Measurements from ENCODE around the gene RBM8A. TPM values are rescaled to one million over a fixed set of nuclear protein-coding genes. Genes with fewer than 3 reads are reported as not detected.
A peak's percentile ranks its signal among the peaks of the same experiment; 100 is the strongest.

Gene RBM8A
- total RNA-seq, 3 donors from 2014 or later (not counting 1 experiment from before 2014, with no cell fraction given) = 172 to 204 (median 200) TPM

DNA sequence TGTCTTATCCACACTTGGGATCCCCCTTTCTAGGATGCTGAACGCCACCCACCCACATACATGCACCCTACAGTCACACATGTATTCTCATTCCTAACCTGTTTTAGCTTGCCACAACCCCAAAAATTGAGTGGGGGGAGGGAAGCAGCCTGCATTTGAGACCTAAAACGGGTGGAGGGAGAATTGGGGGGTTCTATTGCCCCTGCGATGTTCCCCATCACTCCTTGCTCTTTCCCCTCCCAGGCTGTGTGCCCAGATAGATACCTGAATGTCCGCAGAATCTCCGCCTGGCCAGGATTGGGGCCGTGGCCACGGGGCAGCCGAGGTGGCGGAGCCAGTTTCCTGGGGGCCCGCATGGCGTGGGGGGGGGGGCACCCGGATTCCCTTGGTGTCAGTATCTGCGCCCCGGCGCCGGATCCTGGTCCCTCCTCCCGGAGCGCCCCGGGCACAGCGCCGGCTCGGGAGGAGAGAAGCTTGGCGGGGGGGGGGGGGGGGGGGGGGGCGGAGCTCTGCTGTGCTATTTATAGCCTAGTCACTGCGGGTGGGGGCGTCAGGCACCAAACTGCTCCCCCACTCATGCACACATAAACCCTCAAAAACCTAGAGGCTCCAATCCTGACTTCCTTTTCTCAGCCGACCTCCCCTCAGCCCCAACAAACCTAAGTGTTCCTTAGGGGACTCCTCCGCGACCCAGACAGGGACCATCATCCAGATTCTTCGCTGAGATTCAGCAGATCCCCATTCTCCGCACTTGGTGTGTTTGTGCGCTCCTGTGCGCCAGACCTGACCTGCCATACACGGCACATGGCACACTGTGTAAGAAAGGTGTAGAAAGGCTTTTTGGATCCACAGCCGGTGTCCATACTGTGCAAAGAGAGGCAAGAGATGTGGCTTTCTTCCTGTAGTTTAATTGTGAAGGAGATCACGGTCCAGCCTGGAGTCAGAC is 35.1 kb upstream of the RBM8A start:
- H3K27me3 ChIP-seq (ENCODE audit: control insufficient read depth, insufficient read depth, low read length) = no peaks in the 10 kb centered on the region
- H3K36me3 ChIP-seq (ENCODE audit: control insufficient read depth, insufficient read depth, low read length) = no peaks in the 10 kb centered on the region
- peaks cover 70% of the 10 kb centered on the region in 2 donors for H3K4me1 Mint-ChIP-seq
- peak overlapping the region; percentile 77 for H3K4me3 ChIP-seq (ENCODE audit: low read length)
- H3K9me3 Mint-ChIP-seq = no peaks in the 10 kb centered on the region
- peak overlapping the region; percentile 32 for H3K27ac ChIP-seq (ENCODE audit: low read length)
- 8% methylated on average over 23 of the region's 36 CpGs for WGBS (ENCODE audit: insufficient coverage)
- ATAC-seq = no peak
- peak overlapping the region; percentile 87 to 95 for H3K27ac Mint-ChIP-seq
- intact Hi-C loops (cut with micrococcal nuclease) = loop anchor here (5.0 kb wide), 3 partner anchors 35 to 115 kb away; partner anchors contain the start of genes NUDT17 and TXNIP
- peaks cover 2% of the 10 kb centered on the region for H3K36me3 Mint-ChIP-seq
- no peaks in the 10 kb centered on the region for H3K9me3 ChIP-seq (ENCODE audit: control insufficient read depth, insufficient read depth, low read length)
- no peaks in the 10 kb centered on the region for H3K27me3 Mint-ChIP-seq (ENCODE audit: low read depth in 2 of 2)
- TF ChIP-seq, protein P1, sequence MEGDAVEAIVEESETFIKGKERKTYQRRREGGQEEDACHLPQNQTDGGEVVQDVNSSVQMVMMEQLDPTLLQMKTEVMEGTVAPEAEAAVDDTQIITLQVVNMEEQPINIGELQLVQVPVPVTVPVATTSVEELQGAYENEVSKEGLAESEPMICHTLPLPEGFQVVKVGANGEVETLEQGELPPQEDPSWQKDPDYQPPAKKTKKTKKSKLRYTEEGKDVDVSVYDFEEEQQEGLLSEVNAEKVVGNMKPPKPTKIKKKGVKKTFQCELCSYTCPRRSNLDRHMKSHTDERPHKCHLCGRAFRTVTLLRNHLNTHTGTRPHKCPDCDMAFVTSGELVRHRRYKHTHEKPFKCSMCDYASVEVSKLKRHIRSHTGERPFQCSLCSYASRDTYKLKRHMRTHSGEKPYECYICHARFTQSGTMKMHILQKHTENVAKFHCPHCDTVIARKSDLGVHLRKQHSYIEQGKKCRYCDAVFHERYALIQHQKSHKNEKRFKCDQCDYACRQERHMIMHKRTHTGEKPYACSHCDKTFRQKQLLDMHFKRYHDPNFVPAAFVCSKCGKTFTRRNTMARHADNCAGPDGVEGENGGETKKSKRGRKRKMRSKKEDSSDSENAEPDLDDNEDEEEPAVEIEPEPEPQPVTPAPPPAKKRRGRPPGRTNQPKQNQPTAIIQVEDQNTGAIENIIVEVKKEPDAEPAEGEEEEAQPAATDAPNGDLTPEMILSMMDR (IDR thresholded peaks at IDR 0.05) = no peak
- peak overlapping the region; percentile 94 for H3K4me3 Mint-ChIP-seq
- DNase-seq = peak; percentile 25 to 68
- H3K4me1 ChIP-seq (ENCODE audit: control insufficient read depth, insufficient read depth, low read length) = peaks cover 52% of the 10 kb centered on the region

DNA sequence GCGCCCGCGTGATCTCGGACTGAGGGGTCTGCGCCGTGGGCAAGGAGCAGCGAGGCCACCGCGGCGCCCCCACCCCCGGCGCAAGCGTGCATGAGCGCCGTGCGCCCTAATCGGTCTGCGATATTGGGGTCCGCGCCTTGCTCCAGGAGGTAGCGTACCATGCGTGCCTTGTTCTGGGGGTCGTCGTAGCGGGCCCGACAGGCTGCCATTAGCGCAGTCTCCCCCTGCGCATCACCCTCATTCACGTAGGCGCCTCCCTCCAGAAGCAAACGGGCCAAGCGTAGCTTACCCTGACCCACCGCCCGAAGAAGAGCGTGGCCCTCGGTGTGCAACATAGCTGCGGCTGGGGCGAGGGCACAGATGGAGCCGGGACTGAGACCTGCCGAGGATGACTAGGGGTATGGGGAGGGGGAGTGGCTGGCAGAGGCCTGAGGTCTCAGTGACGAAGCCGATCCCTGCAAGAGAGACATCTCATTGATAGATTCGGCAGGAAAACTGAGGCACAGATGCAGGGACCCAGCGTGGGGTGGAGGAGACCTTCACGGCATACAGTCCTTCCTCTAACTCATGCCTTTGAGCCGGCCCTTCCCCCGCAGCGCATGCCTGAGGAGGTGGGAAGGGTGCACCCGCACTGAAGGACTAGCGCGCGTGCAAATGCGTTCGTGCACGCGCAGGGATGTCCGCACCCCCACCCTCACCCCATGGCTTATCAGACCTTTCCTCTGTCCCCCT is 34.3 kb upstream of the RBM8A start:
- H3K4me1 ChIP-seq (ENCODE audit: control insufficient read depth, insufficient read depth, low read length) = peaks cover 56% of the 10 kb centered on the region
- intact Hi-C loops (cut with micrococcal nuclease) = loop anchor here (2.0 to 5.0 kb wide), 4 partner anchors 29 to 114 kb away; partner anchors contain the start of genes NUDT17 and TXNIP
- no peaks in the 10 kb centered on the region for H3K27me3 ChIP-seq (ENCODE audit: control insufficient read depth, insufficient read depth, low read length)
- H3K4me3 ChIP-seq (ENCODE audit: low read length) = peak overlapping the region; percentile 77
- H3K36me3 ChIP-seq (ENCODE audit: control insufficient read depth, insufficient read depth, low read length) = no peaks in the 10 kb centered on the region
- H3K4me1 Mint-ChIP-seq = peaks cover 77 to 78% of the 10 kb centered on the region in 2 donors
- TF ChIP-seq, protein P1 (IDR thresholded peaks at IDR 0.05) = no peak
- H3K9me3 ChIP-seq (ENCODE audit: control insufficient read depth, insufficient read depth, low read length) = no peaks in the 10 kb centered on the region
- H3K27me3 Mint-ChIP-seq (ENCODE audit: low read depth in 2 of 2) = no peaks in the 10 kb centered on the region
- no peak overlapping the region for H3K27ac ChIP-seq (ENCODE audit: low read length)
- no peaks in the 10 kb centered on the region for H3K9me3 Mint-ChIP-seq
- WGBS (ENCODE audit: insufficient coverage) = under 1% methylated on average over 57 of the region's 57 CpGs
- peak; percentile 39 to 66 for DNase-seq
- H3K27ac Mint-ChIP-seq = peak overlapping the region; percentile 21 to 87
- H3K4me3 Mint-ChIP-seq = peak overlapping the region; percentile 94
- H3K36me3 Mint-ChIP-seq = no peaks in the 10 kb centered on the region
- ATAC-seq = no peak

DNA sequence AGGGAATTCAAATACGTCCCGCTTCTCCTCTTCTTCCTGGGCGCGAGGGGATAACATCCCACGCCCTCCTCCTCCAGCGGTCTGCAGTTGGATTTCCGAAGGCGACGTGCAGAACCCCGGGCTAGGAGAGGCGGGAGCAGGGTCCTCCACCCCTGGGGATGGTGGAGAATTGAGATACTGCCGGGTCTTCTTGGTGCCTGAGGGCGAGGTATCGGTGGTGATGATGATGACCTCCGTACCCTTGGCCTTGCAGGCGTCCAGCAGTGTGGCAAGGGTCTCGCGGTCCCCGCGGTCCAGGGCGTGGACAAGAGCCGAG is 33.8 kb upstream of the RBM8A start:
- peak overlapping the region; percentile 65 for H3K27ac ChIP-seq (ENCODE audit: low read length)
- peaks cover 82 to 83% of the 10 kb centered on the region in 2 donors for H3K4me1 Mint-ChIP-seq
- WGBS (ENCODE audit: insufficient coverage) = 0% methylated on average over 19 of the region's 22 CpGs

More for the DNA sequence above, 33.8 kb upstream of the RBM8A start:
- Histone ChIP-seq H3K27me3 (ENCODE audit: control insufficient read depth, insufficient read depth, low read length) (no peaks in the 10 kb centered on the region), H3K36me3 (ENCODE audit: control insufficient read depth, insufficient read depth, low read length) (no peaks in the 10 kb centered on the region), H3K9me3 (ENCODE audit: control insufficient read depth, insufficient read depth, low read length) (no peaks in the 10 kb centered on the region), H3K4me3 (ENCODE audit: low read length) (peak overlapping the region; percentile 77), H3K4me1 (ENCODE audit: control insufficient read depth, insufficient read depth, low read length) (peaks cover 57% of the 10 kb centered on the region)
- Mint-ChIP-seq H3K27me3 (ENCODE audit: low read depth in 2 of 2) (no peaks in the 10 kb centered on the region), H3K36me3 (no peaks in the 10 kb centered on the region), H3K4me3 (peak overlapping the region; percentile 94), H3K9me3 (no peaks in the 10 kb centered on the region), H3K27ac (peak overlapping the region; percentile 65 to 87)
- DNase-seq (peak; percentile 20 to 35), ATAC-seq (no peak)
- intact Hi-C loops (cut with micrococcal nuclease) = loop anchor here (2.0 to 5.0 kb wide), 4 partner anchors 28 to 114 kb away; partner anchors contain the start of genes NUDT17 and TXNIP
- TF ChIP-seq, protein P1 (IDR thresholded peaks at IDR 0.05) = no peak
